Superior temporal gyrus (tissue), 1 donor: Measurements from ENCODE around the gene ACAA1.

Source experiments
- DNase-seq: peaks from one replicate; pipeline ENCODE4 v3.0.0-alpha.2; 2016; ENCODE audit errors: extremely low spot score

Gene ACAA1

GRCh38 chr3:38154033-38154494, 17.1 kb upstream of the ACAA1 start:
- no peak for DNase-seq

- DNase-seq, result no peak
Observed at GRCh38 chr3:38153221-38153620, 16.3 kb upstream of the ACAA1 start.

- no peak for DNase-seq
Observed at GRCh38 chr3:38152609-38153008, 15.7 kb upstream of the ACAA1 start.

- no peak for DNase-seq
Observed at GRCh38 chr3:38151667-38152265, 14.8 kb upstream of the ACAA1 start.

- DNase-seq, result no peak
Observed at GRCh38 chr3:38150780-38151528, 14.0 kb upstream of the ACAA1 start.

- no peak for DNase-seq
Observed at GRCh38 chr3:38149708-38150107, 12.8 kb upstream of the ACAA1 start.

- no peak for DNase-seq
Observed at GRCh38 chr3:38148311-38148882, 11.5 kb upstream of the ACAA1 start.

GRCh38 chr3:38147421-38147820, 10.5 kb upstream of the ACAA1 start:
- DNase-seq, result no peak

- no peak for DNase-seq
Observed at GRCh38 chr3:38146504-38146903, 9.6 kb upstream of the ACAA1 start.

GRCh38 chr3:38143511-38143910, 6.6 kb upstream of the ACAA1 start:
- DNase-seq, result no peak

- no peak for DNase-seq
Observed at GRCh38 chr3:38142959-38143358, 6.0 kb upstream of the ACAA1 start.

- DNase-seq, result no peak
Observed at GRCh38 chr3:38141952-38142273, 5.0 kb upstream of the ACAA1 start.

GRCh38 chr3:38141173-38141951, 4.4 kb upstream of the ACAA1 start:
- DNase-seq, result no peak

GRCh38 chr3:38140326-38141172, 3.6 kb upstream of the ACAA1 start:
- DNase-seq, result no peak

- no peak for DNase-seq
Observed at GRCh38 chr3:38139652-38140051, 2.7 kb upstream of the ACAA1 start.

- no peak for DNase-seq
Observed at GRCh38 chr3:38139191-38139590, 2.3 kb upstream of the ACAA1 start.

GRCh38 chr3:38138349-38139190, 1.6 kb upstream of the ACAA1 start, which contains the start of gene MYD88:
Gene MYD88, plus strand, starts transcription at chr3:38138661. Its CDS starts 40 bp downstream, at chr3:38138701.
- DNase-seq, result no peak

GRCh38 chr3:38137615-38138348, 855 bp upstream of the ACAA1 start:
- DNase-seq, result no peak

- no peak for DNase-seq
Observed at GRCh38 chr3:38136393-38136776, 542 bp downstream of the ACAA1 start.
